ENCODE measurements around the gene CGB1.
A peak's percentile ranks its signal among the peaks of the same experiment; 100 is the strongest.
"Not testable (repeated sequence)": the region's sequence is repeated elsewhere in the genome, so short reads cannot be mapped to it uniquely, and the experiment has no call there.

The CGB1 gene

GRCh38 chr19:49059053-49059452, 22.4 kb upstream of the CGB1 start:
- DNase-seq: peak in 1 of 10 donors; percentile 22
- intact Hi-C loops (cut with DNase I): no loop called here

DNA sequence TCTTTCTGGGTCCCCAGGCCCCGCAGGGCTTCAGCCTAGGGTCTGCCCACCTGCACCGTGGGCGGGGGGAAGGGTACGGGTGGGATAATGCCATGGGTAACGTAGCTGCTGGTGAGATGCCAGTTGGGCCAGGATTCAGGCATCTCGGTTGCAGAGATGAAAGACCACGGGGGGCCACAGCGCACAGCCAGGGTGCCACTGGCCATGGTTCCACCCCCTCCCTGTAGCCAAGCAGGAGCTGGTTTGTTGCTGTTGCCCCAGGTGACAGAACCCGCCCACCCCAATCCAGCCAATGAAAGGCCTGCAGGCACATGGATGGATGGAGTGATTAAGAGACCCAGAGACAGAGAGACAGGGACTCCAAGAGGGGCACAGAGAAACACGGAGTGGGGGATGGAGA, 21.9 kb upstream of the CGB1 start:
- intact Hi-C loops (cut with DNase I): no loop called here
- DNase-seq: peak in 2 of 10 donors; percentile 21 to 63

GRCh38 chr19:49057636-49058234, 21.0 kb upstream of the CGB1 start, which contains the start of gene CGB7:
CGB7 (minus strand) TSS chr19:49057749; CDS start chr19:49055375, 2,374 bp downstream.
- intact Hi-C loops (cut with DNase I): no loop called here
- peak in 5 of 10 donors; percentile 8 to 87 (median 24) for DNase-seq

- DNase-seq: peak in 2 of 10 donors; percentile 60 to 67
- intact Hi-C loops (cut with DNase I): not testable (repeated sequence)
Measured at GRCh38 chr19:49056902-49057596, 20.4 kb upstream of the CGB1 start.

DNA sequence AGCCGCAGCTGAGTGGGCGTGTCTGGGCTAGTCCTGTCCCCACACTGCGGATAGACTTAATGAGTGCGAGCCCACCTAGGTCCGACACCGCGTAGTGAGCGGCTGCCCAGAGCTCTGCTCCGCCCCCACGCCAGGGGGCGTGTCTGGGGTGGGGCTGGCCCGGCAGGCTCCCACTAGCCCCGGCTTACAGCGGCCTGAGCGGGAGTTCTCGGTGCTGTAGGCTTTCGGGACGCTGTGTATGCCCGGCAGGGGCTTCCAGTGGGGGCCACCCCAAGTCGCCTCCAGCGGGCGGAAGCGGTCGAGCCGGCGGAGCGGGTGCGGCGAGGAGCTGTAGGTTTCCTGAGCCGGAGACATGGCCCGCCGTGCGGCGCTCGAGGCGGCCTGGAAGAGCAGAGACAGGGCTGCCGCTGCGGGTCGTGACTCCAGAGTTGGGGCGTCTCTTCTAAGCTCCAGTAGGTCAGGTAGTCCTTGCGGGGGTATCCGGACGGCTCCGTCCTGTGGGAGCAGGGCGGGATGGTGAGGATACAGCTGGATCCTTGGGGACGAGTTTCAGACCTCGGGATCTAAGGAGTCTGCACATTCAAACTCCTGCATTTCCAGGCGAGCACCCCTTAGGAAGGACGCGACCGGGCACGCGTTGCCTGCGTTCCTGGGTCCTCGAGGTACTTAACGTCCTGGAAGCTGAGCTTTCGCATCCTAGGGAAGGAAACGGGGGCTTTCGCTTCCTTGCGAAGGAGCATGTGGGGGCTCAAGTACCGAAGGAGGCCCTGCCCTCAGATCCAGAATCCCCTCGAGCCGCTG, 19.6 kb upstream of the CGB1 start:
- peak in 6 of 10 donors; percentile 10 to 88 (median 52) for DNase-seq
- intact Hi-C loops (cut with DNase I): no loop called here

DNA sequence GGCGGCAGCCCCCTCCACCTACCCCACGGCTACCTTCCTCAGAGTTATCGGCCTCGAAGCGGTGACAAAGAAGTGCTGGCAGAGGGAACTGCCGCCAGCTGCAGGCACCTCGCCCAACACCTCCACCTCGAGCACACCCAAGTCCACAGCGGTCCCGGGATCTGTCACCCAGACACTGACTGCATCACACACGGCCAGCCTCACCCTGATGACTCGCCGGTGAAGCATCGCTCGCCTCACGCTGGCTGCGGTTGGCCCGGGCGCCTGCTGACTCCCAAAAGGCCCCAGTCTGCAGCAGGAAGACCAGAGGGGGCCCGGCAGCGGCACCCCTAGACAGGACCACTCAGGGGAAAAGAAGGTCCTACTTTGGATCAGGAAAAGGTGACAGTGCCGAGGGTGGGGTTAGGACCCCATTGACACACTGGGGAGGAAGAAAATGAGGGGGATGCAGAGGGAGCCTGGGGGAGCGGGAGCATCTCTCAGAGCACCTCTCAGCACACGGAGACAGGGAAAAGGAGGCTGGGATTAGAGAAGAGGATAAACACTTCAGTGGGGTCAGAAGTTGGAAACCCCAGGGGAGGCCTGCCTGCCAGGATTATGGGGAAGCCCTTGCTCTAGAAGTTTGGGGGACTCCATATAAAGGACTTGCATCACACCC, 13.8 kb upstream of the CGB1 start:
- intact Hi-C loops (cut with DNase I): not testable (repeated sequence)
- peak in 2 of 10 donors; percentile 68 to 80 for DNase-seq

GRCh38 chr19:49049834-49050233, 13.1 kb upstream of the CGB1 start:
- intact Hi-C loops (cut with DNase I); DNase-seq: not testable (repeated sequence)

DNA sequence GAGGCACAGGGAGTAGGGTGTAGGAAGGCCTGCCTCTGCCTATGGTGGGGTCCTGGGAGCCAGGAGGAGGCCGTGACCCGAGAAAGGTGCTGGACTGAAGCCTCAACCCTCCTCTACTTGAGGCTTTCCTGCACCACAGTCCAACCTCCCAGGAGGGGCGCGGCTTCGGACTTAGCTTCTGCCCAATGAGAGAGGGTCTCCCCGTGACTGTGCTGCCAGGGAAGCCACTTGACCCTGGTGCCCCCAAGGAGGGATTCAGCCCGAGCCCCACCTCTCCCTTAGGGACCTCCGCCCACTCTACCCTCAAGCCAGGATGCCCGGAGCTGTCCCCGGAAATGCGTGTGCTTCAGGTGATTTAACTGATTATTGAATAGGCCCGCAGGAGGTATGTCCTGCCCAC, 12.3 kb upstream of the CGB1 start, which contains the start of gene CGB8:
Gene CGB8 (minus strand): TSS at position 101 of the 400 bp plus-strand sequence. CDS start 372 bp downstream, outside the sequence.
- intact Hi-C loops (cut with DNase I): not testable (repeated sequence)
- DNase-seq: peak in 1 of 10 donors; percentile 50

GRCh38 chr19:49043548-49043947, 6.9 kb upstream of the CGB1 start, which contains the start of gene CGB5:
CGB5 (plus strand) TSS chr19:49043848; CDS start chr19:49044210, 362 bp downstream.
- intact Hi-C loops (cut with DNase I): not testable (repeated sequence)
- DNase-seq: peak in 2 of 10 donors; percentile 53 to 77

- intact Hi-C loops (cut with DNase I); DNase-seq: not testable (repeated sequence)
Measured at GRCh38 chr19:49042666-49043065, 6.0 kb upstream of the CGB1 start.

DNA sequence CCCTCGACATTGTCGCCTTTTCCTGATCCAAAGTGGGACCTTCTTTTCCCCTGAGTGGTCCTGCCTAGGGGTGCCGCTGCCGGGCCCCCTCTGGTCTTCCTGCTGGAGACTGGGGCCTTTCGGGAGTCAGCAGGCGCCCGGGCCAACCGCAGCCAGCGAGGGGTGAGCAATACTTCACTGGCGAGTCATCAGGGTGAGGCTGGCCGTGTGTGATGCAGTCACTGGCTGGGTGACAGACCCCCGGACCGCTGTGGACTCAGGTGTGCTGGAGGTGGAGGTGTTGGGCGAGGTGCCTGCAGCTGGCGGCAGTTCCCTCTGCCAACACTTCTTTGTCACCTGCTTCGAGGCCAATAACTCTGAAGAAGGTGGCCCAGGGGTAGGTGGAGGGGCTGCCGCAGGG, 5.5 kb upstream of the CGB1 start:
- intact Hi-C loops (cut with DNase I): no loop called here
- DNase-seq: peak in 2 of 10 donors; percentile 63 to 83

DNA sequence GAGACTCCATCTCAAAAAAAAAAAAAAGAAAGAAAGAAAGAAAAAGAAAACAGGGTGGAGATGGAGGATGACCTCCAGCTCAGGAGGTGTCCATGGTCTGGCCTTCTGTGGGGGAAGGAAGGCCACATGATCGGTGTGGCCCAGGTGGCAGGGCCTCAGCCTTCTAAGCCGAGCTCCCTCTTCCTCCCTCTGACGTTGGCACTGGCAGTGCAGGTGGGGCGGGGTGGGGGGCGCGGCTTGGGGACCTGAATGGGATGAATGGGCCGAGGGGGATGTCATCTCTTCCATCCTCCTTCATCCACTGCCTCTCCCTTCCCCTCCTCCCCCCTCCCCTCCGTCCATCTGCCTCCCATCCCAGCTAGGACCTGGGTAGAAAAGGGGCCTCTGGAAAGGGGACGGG, 3.0 kb upstream of the CGB1 start:
- intact Hi-C loops (cut with DNase I): not testable (repeated sequence)
- DNase-seq: peak in 2 of 10 donors; percentile 55 to 61

GRCh38 chr19:49038557-49039276, 2.0 kb upstream of the CGB1 start:
- intact Hi-C loops (cut with DNase I): not testable (repeated sequence)
- peak in 2 of 10 donors; percentile 44 to 72 for DNase-seq

DNA sequence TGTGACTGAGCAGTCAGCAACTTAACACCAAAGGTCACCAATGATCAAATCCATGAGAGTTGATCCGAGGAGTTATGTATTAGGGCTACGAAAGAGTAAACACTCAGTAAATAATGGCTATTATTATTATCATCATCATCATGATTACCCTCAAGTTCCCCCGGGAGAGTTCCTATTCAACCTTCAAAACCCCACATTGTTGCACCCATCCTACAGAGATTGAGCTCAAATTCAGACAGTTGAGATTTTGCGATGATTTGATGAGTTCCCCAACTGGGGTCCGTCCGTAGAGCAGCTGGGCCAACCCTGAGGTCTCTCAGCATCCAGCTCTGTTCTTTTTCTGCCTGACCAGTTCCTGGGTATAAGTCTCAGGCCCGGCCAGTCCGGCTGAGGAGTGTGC, 1.4 kb upstream of the CGB1 start:
- intact Hi-C loops (cut with DNase I); DNase-seq: not testable (repeated sequence)

GRCh38 chr19:49031642-49032301, 4.9 kb downstream of the CGB1 start, which contains the start of gene CGB2:
CGB2 (plus strand) TSS chr19:49031890; CDS start chr19:49032096, 206 bp downstream.
- intact Hi-C loops (cut with DNase I): not testable (repeated sequence)
- DNase-seq: peak in 1 of 10 donors; percentile 70

GRCh38 chr19:49030323-49030722, 6.4 kb downstream of the CGB1 start:
- DNase-seq: peak in 1 of 10 donors; percentile 4
- intact Hi-C loops (cut with DNase I): not testable (repeated sequence)

- intact Hi-C loops (cut with DNase I): not testable (repeated sequence)
- peak in 2 of 10 donors; percentile 25 to 65 for DNase-seq
Measured at GRCh38 chr19:49029749-49030148, 6.9 kb downstream of the CGB1 start.

- intact Hi-C loops (cut with DNase I): not testable (repeated sequence)
- peak in 2 of 10 donors; percentile 30 to 71 for DNase-seq
Measured at GRCh38 chr19:49028686-49029085, 8.0 kb downstream of the CGB1 start.

GRCh38 chr19:49025599-49025998, 11.1 kb downstream of the CGB1 start:
- intact Hi-C loops (cut with DNase I): not testable (repeated sequence)
- peak in 2 of 10 donors; percentile 8 to 59 for DNase-seq

Measured in posterior cingulate gyrus (tissue), 11 donors.